K562 (cell line): ENCODE measurements around the gene EPHA1. TPM values are rescaled to one million over a fixed set of nuclear protein-coding genes. Genes with fewer than 3 reads are reported as not detected.

Experiments
- ATAC-seq: fragments of 200-7000 bp; cut with Tn5 transposase; 3 replicates; pipeline ENCODE4 v1.9.1; 2020; ENCODE audit warnings: moderate library complexity
- BruUV-seq: library from RNA; stranded (reverse); fragments of 400-500 nt; replicated peaks from 2 replicates; lab custom pipeline; 2021; lab: Mats Ljungman, UMichigan
- CTCF ChIA-PET: fragments of 300-600 bp; formaldehyde crosslinking; extraction: SDS; loops from one replicate; lab custom pipeline; 2021; ENCODE audit warnings: low intra/inter-chr PET ratio; lab: Yijun Ruan, JAX
- POLR2A ChIA-PET: fragments of 300-600, 350-650 bp; sonication (Branson Sonifier 250); formaldehyde crosslinking; extraction: SDS; loops from one replicate; lab custom pipeline; 2021; ENCODE audit warnings: antibody characterized with exemption, inconsistent platforms; lab: Yijun Ruan, JAX
- DNase-seq, 4 experiments: peaks; one replicate each; pipeline versions ENCODE4 v3.0.0 to v3.0.0-alpha.2; 2011 to 2018; ENCODE audit warnings: low spot score in 3 of 4, mixed read lengths in 3 of 4; ENCODE audit errors: extremely low read depth in 1 of 4
- FAIRE-seq: peaks from 2 replicates; lab custom pipeline; 2011; peaks lifted over from hg19 to GRCh38; lab: Jason Lieb, UNC
- H2AFZ ChIP-seq: 2 replicates; pipeline ENCODE4 v1.6.0; 2011; ENCODE audit warnings: low read depth, low read length, control low read depth, inconsistent platforms
- H3K27ac ChIP-seq: fragments of 200-600 bp; 3 replicates; pipeline ENCODE4 v1.8.0; 2011; ENCODE audit warnings: low read depth, mild to moderate bottlenecking, control low read depth, inconsistent platforms, low read length, moderate library complexity, mixed read lengths; ENCODE audit errors: extremely low read depth
- H3K27me3 ChIP-seq, 2 experiments: fragments of 300-600 bp in 1 of 2; 2 replicates in 1 of 2; 3 replicates in 1 of 2; pipeline versions ENCODE4 v1.6.0 to v1.8.0; 2011; ENCODE audit warnings: inconsistent platforms in 2 of 2, low read length in 2 of 2, mild to moderate bottlenecking in 1 of 2, mixed read lengths in 1 of 2, moderate library complexity in 1 of 2; ENCODE audit not compliant: control insufficient read depth in 2 of 2, insufficient read depth in 2 of 2
- H3K36me3 ChIP-seq: fragments of 300-600 bp; 3 replicates; pipeline ENCODE4 v1.8.0; 2011; ENCODE audit warnings: mild to moderate bottlenecking, low read length, inconsistent platforms; ENCODE audit not compliant: control insufficient read depth, insufficient read depth
- H3K4me1 ChIP-seq, 2 experiments: fragments of 200-600 bp in 1 of 2; replicated peaks in 1 of 2; 2 replicates in 1 of 2; 3 replicates in 1 of 2; pipeline versions ENCODE4 v1.5.1 to v1.8.0; 2011; ENCODE audit warnings: inconsistent platforms in 2 of 2, low read length in 2 of 2, mild to moderate bottlenecking in 1 of 2, mixed read lengths in 1 of 2, moderate library complexity in 1 of 2; ENCODE audit not compliant: control insufficient read depth in 2 of 2, insufficient read depth in 2 of 2
- H3K4me2 ChIP-seq: 2 replicates; pipeline ENCODE4 v1.6.1; 2011; ENCODE audit warnings: low read length, control low read depth, inconsistent platforms, mixed read lengths; ENCODE audit not compliant: insufficient read depth
- H3K4me3 ChIP-seq: fragments of 200-600 bp; sonication (generic), shearing (Covaris generic); 2 replicates; pipeline ENCODE4 v1.5.1; 2016; ENCODE audit warnings: control low read depth, inconsistent platforms
- H3K79me2 ChIP-seq: fragments of 200-600 bp; 3 replicates; pipeline ENCODE4 v1.8.0; 2011; ENCODE audit warnings: low read length, inconsistent platforms; ENCODE audit not compliant: control insufficient read depth, insufficient read depth
- H3K9ac ChIP-seq, 2 experiments: 2 replicates each; pipeline versions ENCODE4 v1.6.0 to v1.6.1; 2011; ENCODE audit warnings: low read depth in 2 of 2, low read length in 2 of 2, control low read depth in 1 of 2, inconsistent platforms in 1 of 2, mild to moderate bottlenecking in 1 of 2, mixed read lengths in 1 of 2; ENCODE audit not compliant: insufficient read depth in 1 of 2
- H3K9me1 ChIP-seq: one replicate; pipeline ENCODE4 v1.6.0; 2011; ENCODE audit warnings: inconsistent platforms, mild to moderate bottlenecking, low read length, moderate library complexity; ENCODE audit not compliant: control insufficient read depth, insufficient read depth
- H3K9me3 ChIP-seq: replicated peaks from 2 replicates; pipeline ENCODE4 v1.5.1; 2011; ENCODE audit warnings: low read depth, low read length, inconsistent platforms; ENCODE audit not compliant: control insufficient read depth, insufficient read depth
- H4K20me1 ChIP-seq: replicated peaks from 2 replicates; pipeline ENCODE4 v1.6.1; 2011; ENCODE audit warnings: low read length, inconsistent platforms, mixed read lengths; ENCODE audit not compliant: control insufficient read depth, insufficient read depth
- ARID2 ChIP-seq: fragments of 450-650 bp; IDR thresholded peaks from 2 replicates; pipeline ENCODE4 v1.6.1; 2017; ENCODE audit warnings: antibody characterized with exemption, mild to moderate bottlenecking
- EGR1 ChIP-seq: fragments of 450-650 bp; conservative IDR thresholded peaks from 2 replicates; pipeline ENCODE4 v1.6.1; 2017; ENCODE audit warnings: mild to moderate bottlenecking
- FOXM1 ChIP-seq, 2 experiments: fragments of 450-650 bp in 1 of 2; sonication (generic) in 1 of 2; formaldehyde crosslinking in 1 of 2; IDR thresholded peaks; 2 replicates each; pipeline versions ENCODE4 v1.6.1 to v1.9.0; 2017 to 2022; ENCODE audit warnings: low read depth in 2 of 2, mild to moderate bottlenecking in 2 of 2, missing genetic modification reagents in 1 of 2, moderate library complexity in 1 of 2
- HLTF ChIP-seq: fragments of 450-650 bp; IDR thresholded peaks from 2 replicates; pipeline ENCODE4 v1.6.1; 2016
- MEF2A ChIP-seq: IDR thresholded peaks from 2 replicates; pipeline ENCODE4 v1.6.1; 2011; ENCODE audit warnings: low read depth, mild to moderate bottlenecking, low read length, moderate library complexity; ENCODE audit not compliant: control insufficient read depth
- OTX1 ChIP-seq: fragments of 450-650 bp; formaldehyde crosslinking; IDR thresholded peaks from 2 replicates; pipeline ENCODE4 v1.4.0; 2022; ENCODE audit warnings: mild to moderate bottlenecking
- PHB2 ChIP-seq: fragments of 450-650 bp; IDR thresholded peaks from 2 replicates; pipeline ENCODE4 v1.6.1; 2017; ENCODE audit warnings: low read depth
- POLR2A ChIP-seq: fragments of 450-650 bp; conservative IDR thresholded peaks from 2 replicates; pipeline ENCODE4 v1.6.1; 2016
- POLR2AphosphoS5 ChIP-seq: IDR thresholded peaks from 2 replicates; pipeline ENCODE4 v1.6.1; 2011; ENCODE audit warnings: mild to moderate bottlenecking, low read depth, low read length, moderate library complexity; ENCODE audit not compliant: control insufficient read depth, insufficient read depth
- RBFOX2 ChIP-seq: fragments of 200-400 bp; formaldehyde crosslinking; IDR thresholded peaks from 2 replicates; pipeline ENCODE4 v1.6.1; 2017; ENCODE audit warnings: low read depth, mild to moderate bottlenecking, low read length, moderate library complexity
- SPI1 ChIP-seq: IDR thresholded peaks from 2 replicates; pipeline ENCODE4 v1.6.1; 2011; ENCODE audit warnings: low read depth, low read length, control low read depth, borderline replicate concordance
- TARDBP ChIP-seq: fragments of 450-650 bp; IDR thresholded peaks from 2 replicates; pipeline ENCODE4 v1.6.1; 2016
- ZFPM2 ChIP-seq: fragments of 250-450 bp; sonication (Bioruptor Pico); IDR thresholded peaks from 2 replicates; pipeline ENCODE4 v1.5.1; 2022; ENCODE audit warnings: mild to moderate bottlenecking
- ZNF347 ChIP-seq: fragments of 450-650 bp; formaldehyde crosslinking; IDR thresholded peaks from 2 replicates; pipeline ENCODE4 v1.4.0; 2020; ENCODE audit warnings: low read depth, mild to moderate bottlenecking, moderate library complexity
- ZNF584 ChIP-seq: fragments of 200-800 bp; sonication (Bioruptor generic); IDR thresholded peaks from 2 replicates; pipeline ENCODE4 v1.6.1; 2016; ENCODE audit warnings: low read depth, mild to moderate bottlenecking, missing genetic modification characterization, missing compliant biosample characterization
- ZNF830 ChIP-seq: fragments of 250-450 bp; sonication (Bioruptor Pico); IDR thresholded peaks from 2 replicates; pipeline ENCODE4 v1.5.0; 2021; ENCODE audit warnings: mild to moderate bottlenecking
- WGBS: fragments of 100-300 bp; shearing (Covaris generic); methylation state at CpG from one replicate; pipeline ENCODE4 v1.1.6; 2016; ENCODE audit warnings: low coverage, mixed read lengths; ENCODE audit not compliant: insufficient coverage; ENCODE audit errors: missing lambda C conversion rate; 5-methylcytosine and 5-hydroxymethylcytosine counted together
- in situ Hi-C: fragments of 300-500 bp; cut with MboI; formaldehyde crosslinking; loops from 4 replicates; pipeline ENCODE4 v1.15.0; 2018; ENCODE audit warnings: inconsistent platforms, mixed read lengths
- intact Hi-C: fragments of 100-400 bp; cut with micrococcal nuclease; formaldehyde crosslinking; loops from 2 replicates; pipeline ENCODE4 v1.14.2; 2022
- polyA plus RNA-seq, 8 experiments: library from polyadenylated mRNA; depleted of rRNA in 4 of 8; stranded (reverse) in 5 of 8; unstranded in 3 of 8; fragments of >200 nt; fragmentation: Nextera tagmentation in 2 of 8; fragmentation: Illumina TruSeq in 1 of 8; extraction: Ambion mirVana in 2 of 8; extraction: Trizol in 1 of 8; gene quantifications; 2 replicates each; pipeline versions ENCODE4 v1.2.1 to v1.2.3, GENCODE V29; 2011 to 2014; ENCODE audit warnings: inconsistent platforms in 1 of 8, missing spikeins in 1 of 8
- total RNA-seq, 7 experiments: library from RNA; depleted of rRNA in 6 of 7; stranded (reverse); fragments of >200 nt in 6 of 7; fragmentation: Illumina TruSeq in 2 of 7; extraction: Trizol in 2 of 7; gene quantifications; 2 replicates each; pipeline versions ENCODE4 v1.2.1 to v1.2.3, GENCODE V29; 2011 to 2021; ENCODE audit warnings: low replicate concordance in 1 of 7
- TF ChIP-seq, protein P1 (sequence below): fragments of 450-650 bp; formaldehyde crosslinking; IDR thresholded peaks from 2 replicates; pipeline ENCODE4 v1.4.0; 2022; ENCODE audit warnings: missing genetic modification characterization
- TF ChIP-seq, protein P2 (sequence below): fragments of 250-450 bp; sonication (Bioruptor Pico); IDR thresholded peaks from 2 replicates; pipeline ENCODE4 v1.4.0; 2020; ENCODE audit warnings: mild to moderate bottlenecking, moderate library complexity, borderline replicate concordance

Gene EPHA1
- total and polyA plus RNA-seq, 9 of the 15 experiments (the other 6 are each of a cell fraction or from before 2014, with no cell fraction given), result 0.22 to 0.57 (median 0.32) TPM; not detected in 6

DNA sequence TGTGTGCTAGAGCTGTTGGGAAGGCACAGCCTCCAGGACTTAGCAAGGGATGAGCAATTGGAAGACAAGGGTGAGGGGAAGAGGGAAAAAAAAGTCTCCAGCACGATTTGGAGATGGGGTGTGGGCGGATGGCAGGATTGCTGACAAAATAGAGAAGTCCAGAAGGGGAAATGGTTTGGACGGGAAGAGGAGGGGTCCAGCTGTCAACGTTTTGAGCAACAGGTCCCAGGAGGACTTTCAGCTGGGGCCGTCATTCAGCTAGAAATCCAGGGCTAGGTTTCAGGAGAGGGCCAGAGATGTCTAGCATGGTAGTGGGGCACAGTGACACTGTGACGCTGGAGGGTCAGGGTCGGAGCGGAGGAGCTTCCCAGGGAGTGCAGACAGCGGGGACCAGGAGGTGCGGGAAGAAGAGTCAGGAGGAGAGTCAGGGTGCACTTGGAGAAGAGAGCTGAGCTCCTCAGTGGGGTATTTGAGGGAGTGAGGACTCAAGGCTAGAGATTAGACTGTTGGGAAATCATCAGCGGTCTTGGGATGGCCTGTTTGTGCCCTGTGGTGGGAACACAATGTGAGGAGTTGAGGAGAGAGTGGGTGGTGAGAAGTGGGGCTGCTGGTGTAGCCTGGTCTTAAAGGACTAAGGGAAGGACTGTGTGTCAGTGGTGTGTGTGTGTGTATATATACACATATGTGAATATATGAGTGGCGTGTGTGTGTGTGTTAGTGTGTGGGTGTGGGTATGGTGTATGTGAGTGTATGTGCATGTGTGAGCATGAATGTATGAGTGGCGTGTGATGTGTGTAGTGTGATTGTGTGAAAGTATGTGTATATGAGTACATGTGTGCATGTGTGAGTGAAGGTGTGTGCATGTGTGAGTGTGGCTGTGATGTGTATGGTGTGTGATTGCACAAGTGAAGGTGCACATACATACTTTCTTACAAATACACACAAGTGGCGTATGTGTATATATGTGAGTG is 23.7 kb downstream of the EPHA1 start:
- CTCF ChIA-PET, result no interaction called here
- H3K4me1 ChIP-seq, result peaks cover 16 to 47% of the 10 kb centered on the region in 2 experiments; a peak in 4 of 5 replicates
- H2AFZ ChIP-seq, result no peak overlapping the region
- intact Hi-C loops (loop anchor here (5.0 kb wide), 1 partner anchor 38 kb away; no protein-coding TSS in a partner anchor), in situ Hi-C loops (no loop called here)
- FAIRE-seq (peak; percentile 71), DNase-seq (no peak), ATAC-seq (no peak)
- WGBS, result 75% methylated on average over 12 of the region's 14 CpGs
- no peak overlapping the region for H3K4me2 ChIP-seq
- POLR2A ChIA-PET, result interaction anchor here (0.7 to 2.4 kb wide), 8 partner anchors 9 to 181 kb away, joined by 3 to 46 read pairs (median 6); no protein-coding TSS in a partner anchor
- peaks cover 13% of the 10 kb centered on the region for H4K20me1 ChIP-seq
- H3K9ac ChIP-seq, result peak overlapping the region in 1 of 2 experiments; percentile 11; a peak in 1 of 4 replicates
- BruUV-seq, result no TSS peak
- no peak overlapping the region for H3K4me3 ChIP-seq
- H3K9me3 ChIP-seq, result no peaks in the 10 kb centered on the region
- H3K27me3 ChIP-seq, result no peaks in the 10 kb centered on the region
- peaks cover 66% of the 10 kb centered on the region; the same call in 2 of the 3 replicates for H3K36me3 ChIP-seq
- H3K79me2 ChIP-seq, result peaks cover 12% of the 10 kb centered on the region
- no peak overlapping the region for H3K27ac ChIP-seq
- peaks cover 18% of the 10 kb centered on the region for H3K9me1 ChIP-seq
- peak; percentile 85 for TF ChIP-seq OTX1 (CRISPR knock-in tag)
- peak; percentile 47 for TF ChIP-seq POLR2A
- TF ChIP-seq FOXM1 (IDR thresholded peaks at IDR 0.05; ENCODE audit: low read depth), result no peak
- peak; percentile 49; the same call in 1 of the 2 replicates for TF ChIP-seq FOXM1 (CRISPR knock-in tag; IDR thresholded peaks at IDR 0.05; ENCODE audit: low read depth)
- peak; percentile 26; the same call in 1 of the 2 replicates for TF ChIP-seq POLR2AphosphoS5
- no peak for TF ChIP-seq ZNF347 (CRISPR knock-in tag)
- TF ChIP-seq PHB2, result peak; percentile 37; the same call in 1 of the 2 replicates
- TF ChIP-seq MEF2A, result no peak
- TF ChIP-seq EGR1, result peak; percentile 41; the same call in 1 of the 2 replicates
- peak; percentile 36; the same call in 1 of the 2 replicates for TF ChIP-seq HLTF
- TF ChIP-seq TARDBP, result peak; percentile 27; the same call in 1 of the 2 replicates
- TF ChIP-seq ZNF584, result no peak
- 0 out of 2 replicates have a peak, but pooled peaks have one; percentile 51 for TF ChIP-seq ZFPM2 (CRISPR knock-in tag)
- TF ChIP-seq, protein P1, sequence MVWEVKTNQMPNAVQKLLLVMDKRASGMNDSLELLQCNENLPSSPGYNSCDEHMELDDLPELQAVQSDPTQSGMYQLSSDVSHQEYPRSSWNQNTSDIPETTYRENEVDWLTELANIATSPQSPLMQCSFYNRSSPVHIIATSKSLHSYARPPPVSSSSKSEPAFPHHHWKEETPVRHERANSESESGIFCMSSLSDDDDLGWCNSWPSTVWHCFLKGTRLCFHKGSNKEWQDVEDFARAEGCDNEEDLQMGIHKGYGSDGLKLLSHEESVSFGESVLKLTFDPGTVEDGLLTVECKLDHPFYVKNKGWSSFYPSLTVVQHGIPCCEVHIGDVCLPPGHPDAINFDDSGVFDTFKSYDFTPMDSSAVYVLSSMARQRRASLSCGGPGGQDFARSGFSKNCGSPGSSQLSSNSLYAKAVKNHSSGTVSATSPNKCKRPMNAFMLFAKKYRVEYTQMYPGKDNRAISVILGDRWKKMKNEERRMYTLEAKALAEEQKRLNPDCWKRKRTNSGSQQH (CRISPR knock-in tag), result peak; percentile 97
- no peak for TF ChIP-seq ZNF830
- TF ChIP-seq SPI1, result peak; percentile 45; the same call in 1 of the 2 replicates
- TF ChIP-seq, protein P2, sequence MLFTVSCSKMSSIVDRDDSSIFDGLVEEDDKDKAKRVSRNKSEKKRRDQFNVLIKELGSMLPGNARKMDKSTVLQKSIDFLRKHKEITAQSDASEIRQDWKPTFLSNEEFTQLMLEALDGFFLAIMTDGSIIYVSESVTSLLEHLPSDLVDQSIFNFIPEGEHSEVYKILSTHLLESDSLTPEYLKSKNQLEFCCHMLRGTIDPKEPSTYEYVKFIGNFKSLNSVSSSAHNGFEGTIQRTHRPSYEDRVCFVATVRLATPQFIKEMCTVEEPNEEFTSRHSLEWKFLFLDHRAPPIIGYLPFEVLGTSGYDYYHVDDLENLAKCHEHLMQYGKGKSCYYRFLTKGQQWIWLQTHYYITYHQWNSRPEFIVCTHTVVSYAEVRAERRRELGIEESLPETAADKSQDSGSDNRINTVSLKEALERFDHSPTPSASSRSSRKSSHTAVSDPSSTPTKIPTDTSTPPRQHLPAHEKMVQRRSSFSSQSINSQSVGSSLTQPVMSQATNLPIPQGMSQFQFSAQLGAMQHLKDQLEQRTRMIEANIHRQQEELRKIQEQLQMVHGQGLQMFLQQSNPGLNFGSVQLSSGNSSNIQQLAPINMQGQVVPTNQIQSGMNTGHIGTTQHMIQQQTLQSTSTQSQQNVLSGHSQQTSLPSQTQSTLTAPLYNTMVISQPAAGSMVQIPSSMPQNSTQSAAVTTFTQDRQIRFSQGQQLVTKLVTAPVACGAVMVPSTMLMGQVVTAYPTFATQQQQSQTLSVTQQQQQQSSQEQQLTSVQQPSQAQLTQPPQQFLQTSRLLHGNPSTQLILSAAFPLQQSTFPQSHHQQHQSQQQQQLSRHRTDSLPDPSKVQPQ, result no peak
- peak; percentile 39; the same call in 1 of the 2 replicates for TF ChIP-seq ARID2
- peak; percentile 54 for TF ChIP-seq RBFOX2
